HG03159 (cell line): ENCODE data around the gene OR13C2.

Source experiments
- ATAC-seq: cut with Tn5 transposase; IDR thresholded peaks from one replicate; pipeline ENCODE4 v1.9.1; 2021; ENCODE audit warnings: mild to moderate bottlenecking, moderate library complexity; ENCODE audit not compliant: unreplicated experiment

The OR13C2 gene

DNA sequence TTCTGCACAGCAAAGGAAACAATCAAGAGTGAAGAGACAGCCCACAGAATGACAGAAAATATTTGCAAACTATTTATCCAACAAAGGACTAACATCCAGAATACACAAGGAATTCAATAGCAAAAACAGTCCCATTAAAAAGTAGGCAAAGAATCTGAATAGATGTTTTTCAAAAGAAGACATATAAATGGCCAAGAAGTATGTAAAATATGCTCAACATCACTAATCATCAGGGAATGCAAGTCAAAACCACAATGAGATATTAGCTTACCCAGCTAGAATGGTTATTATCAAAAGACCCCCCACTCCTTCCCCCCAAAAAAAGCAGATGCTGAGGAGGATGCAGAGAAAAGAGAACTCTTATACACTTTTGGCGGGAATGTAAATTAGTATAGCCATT lies 49.9 kb downstream of the OR13C2 start:
- no peak for ATAC-seq
